Ishikawa (cell line): Measurements from ENCODE around the gene SYNDIG1.

Experiments
- CEBPB ChIP-seq: IDR thresholded peaks from 2 replicates; pipeline ENCODE4 v1.6.1; 2012
- CREB1 ChIP-seq: IDR thresholded peaks from 2 replicates; pipeline ENCODE4 v1.6.1; 2012; ENCODE audit warnings: low read depth
- EGR1 ChIP-seq: IDR thresholded peaks from 2 replicates; pipeline ENCODE4 v1.6.1; 2012
- EP300 ChIP-seq: IDR thresholded peaks from 2 replicates; pipeline ENCODE4 v1.6.1; 2012; ENCODE audit warnings: borderline replicate concordance
- FOXM1 ChIP-seq: IDR thresholded peaks from 2 replicates; pipeline ENCODE4 v1.6.1; 2012; ENCODE audit warnings: low read depth, borderline replicate concordance
- NFIC ChIP-seq: IDR thresholded peaks from 2 replicates; pipeline ENCODE4 v1.6.1; 2012
- RAD21 ChIP-seq: IDR thresholded peaks from 2 replicates; pipeline ENCODE4 v1.6.1; 2012; ENCODE audit warnings: low read depth
- TAF1 ChIP-seq: IDR thresholded peaks from 2 replicates; pipeline ENCODE4 v1.6.1; 2012; ENCODE audit warnings: low read depth, mild to moderate bottlenecking
- TEAD4 ChIP-seq: IDR thresholded peaks from 2 replicates; pipeline ENCODE4 v1.6.1; 2012
- YY1 ChIP-seq: IDR thresholded peaks from 2 replicates; pipeline ENCODE4 v1.6.1; 2012; ENCODE audit warnings: low read depth
- ZBTB7A ChIP-seq: IDR thresholded peaks from 2 replicates; pipeline ENCODE4 v1.6.1; 2012; ENCODE audit warnings: low read depth
- TF ChIP-seq, protein P1 (sequence below): IDR thresholded peaks from 2 replicates; pipeline ENCODE4 v1.6.1; 2012
- TF ChIP-seq, protein P2 (sequence below): IDR thresholded peaks from 2 replicates; pipeline ENCODE4 v1.6.1; 2012; ENCODE audit warnings: low read depth, mild to moderate bottlenecking
- TF ChIP-seq, protein P3 (sequence below): IDR thresholded peaks from 2 replicates; pipeline ENCODE4 v1.6.1; 2012

DNA sequence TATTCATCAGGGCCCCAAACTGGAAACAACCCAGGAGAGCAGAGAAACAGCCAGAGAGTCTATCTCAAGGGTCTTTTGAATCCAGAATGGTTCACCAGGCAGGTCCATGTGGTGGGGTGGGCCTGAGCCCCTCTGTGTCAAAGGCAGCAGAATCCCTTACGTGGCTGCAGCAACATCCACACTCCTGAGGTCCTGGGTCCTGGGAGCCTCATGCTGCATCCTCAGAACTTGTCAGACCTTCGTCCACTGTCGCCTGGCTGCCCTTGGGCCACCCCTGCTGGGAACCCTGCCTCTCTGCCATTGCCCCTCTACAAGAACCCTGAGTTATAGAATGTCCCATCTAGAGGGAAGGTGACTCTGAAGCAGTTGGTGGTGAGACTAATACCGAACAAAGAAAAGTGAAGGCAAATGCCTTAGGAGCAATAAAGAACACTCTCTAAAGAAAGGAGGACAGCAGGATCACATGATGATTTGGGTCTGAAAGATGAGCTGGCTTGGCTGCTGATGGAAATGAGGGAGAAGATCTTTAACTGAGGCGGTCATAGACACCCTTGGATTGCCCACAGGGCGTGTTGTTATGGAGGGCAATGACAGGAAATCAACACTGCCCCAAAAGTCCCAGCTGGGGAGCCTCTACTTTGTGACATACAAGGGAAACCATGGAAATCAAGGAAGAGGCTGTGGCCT lies 161.2 kb downstream of the SYNDIG1 start:
- TF ChIP-seq TAF1 (no peak), YY1 (no peak), TEAD4 (no peak), EP300 (no peak), NFIC (no peak), CEBPB (no peak), CREB1 (no peak), FOXM1 (no peak), ZBTB7A (no peak), EGR1 (no peak), RAD21 (no peak)
- TF ChIP-seq, protein P1, sequence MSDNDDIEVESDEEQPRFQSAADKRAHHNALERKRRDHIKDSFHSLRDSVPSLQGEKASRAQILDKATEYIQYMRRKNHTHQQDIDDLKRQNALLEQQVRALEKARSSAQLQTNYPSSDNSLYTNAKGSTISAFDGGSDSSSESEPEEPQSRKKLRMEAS, result no peak
- TF ChIP-seq, protein P2, sequence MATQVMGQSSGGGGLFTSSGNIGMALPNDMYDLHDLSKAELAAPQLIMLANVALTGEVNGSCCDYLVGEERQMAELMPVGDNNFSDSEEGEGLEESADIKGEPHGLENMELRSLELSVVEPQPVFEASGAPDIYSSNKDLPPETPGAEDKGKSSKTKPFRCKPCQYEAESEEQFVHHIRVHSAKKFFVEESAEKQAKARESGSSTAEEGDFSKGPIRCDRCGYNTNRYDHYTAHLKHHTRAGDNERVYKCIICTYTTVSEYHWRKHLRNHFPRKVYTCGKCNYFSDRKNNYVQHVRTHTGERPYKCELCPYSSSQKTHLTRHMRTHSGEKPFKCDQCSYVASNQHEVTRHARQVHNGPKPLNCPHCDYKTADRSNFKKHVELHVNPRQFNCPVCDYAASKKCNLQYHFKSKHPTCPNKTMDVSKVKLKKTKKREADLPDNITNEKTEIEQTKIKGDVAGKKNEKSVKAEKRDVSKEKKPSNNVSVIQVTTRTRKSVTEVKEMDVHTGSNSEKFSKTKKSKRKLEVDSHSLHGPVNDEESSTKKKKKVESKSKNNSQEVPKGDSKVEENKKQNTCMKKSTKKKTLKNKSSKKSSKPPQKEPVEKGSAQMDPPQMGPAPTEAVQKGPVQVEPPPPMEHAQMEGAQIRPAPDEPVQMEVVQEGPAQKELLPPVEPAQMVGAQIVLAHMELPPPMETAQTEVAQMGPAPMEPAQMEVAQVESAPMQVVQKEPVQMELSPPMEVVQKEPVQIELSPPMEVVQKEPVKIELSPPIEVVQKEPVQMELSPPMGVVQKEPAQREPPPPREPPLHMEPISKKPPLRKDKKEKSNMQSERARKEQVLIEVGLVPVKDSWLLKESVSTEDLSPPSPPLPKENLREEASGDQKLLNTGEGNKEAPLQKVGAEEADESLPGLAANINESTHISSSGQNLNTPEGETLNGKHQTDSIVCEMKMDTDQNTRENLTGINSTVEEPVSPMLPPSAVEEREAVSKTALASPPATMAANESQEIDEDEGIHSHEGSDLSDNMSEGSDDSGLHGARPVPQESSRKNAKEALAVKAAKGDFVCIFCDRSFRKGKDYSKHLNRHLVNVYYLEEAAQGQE, result no peak
- TF ChIP-seq, protein P3, sequence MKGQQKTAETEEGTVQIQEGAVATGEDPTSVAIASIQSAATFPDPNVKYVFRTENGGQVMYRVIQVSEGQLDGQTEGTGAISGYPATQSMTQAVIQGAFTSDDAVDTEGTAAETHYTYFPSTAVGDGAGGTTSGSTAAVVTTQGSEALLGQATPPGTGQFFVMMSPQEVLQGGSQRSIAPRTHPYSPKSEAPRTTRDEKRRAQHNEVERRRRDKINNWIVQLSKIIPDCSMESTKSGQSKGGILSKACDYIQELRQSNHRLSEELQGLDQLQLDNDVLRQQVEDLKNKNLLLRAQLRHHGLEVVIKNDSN, result no peak
